GM06990 (cell line): Measurements from ENCODE around the gene CCDC187.

Experiments used
- DNase-seq: peaks from one replicate; pipeline ENCODE4 v3.0.0-alpha.2; 2011; ENCODE audit not compliant: insufficient read length; ENCODE audit errors: extremely low read depth
- H3K27me3 ChIP-seq: replicated peaks from 2 replicates; pipeline ENCODE4 v1.6.0; 2011; ENCODE audit warnings: low read length; ENCODE audit not compliant: control insufficient read depth, insufficient read depth
- H3K36me3 ChIP-seq: 2 replicates; pipeline ENCODE4 v1.5.1; 2011; ENCODE audit warnings: low read length; ENCODE audit not compliant: control insufficient read depth, insufficient read depth
- H3K4me3 ChIP-seq: replicated peaks from 2 replicates; pipeline ENCODE4 v1.5.1; 2011; ENCODE audit warnings: low read depth, mild to moderate bottlenecking, control low read depth, low read length
- CTCF ChIP-seq: IDR thresholded peaks from 2 replicates; pipeline ENCODE4 v1.5.1; 2011; ENCODE audit warnings: low read length, control low read depth, mild to moderate bottlenecking, inconsistent platforms; ENCODE audit not compliant: insufficient read depth, poor library complexity, severe bottlenecking

CCDC187 gene

GRCh38 chr9:136327304-136327974 lies 23.5 kb upstream of the CCDC187 start, which contains the start of gene GPSM1:
Gene GPSM1 (plus strand): TSS chr9:136327539. CDS start chr9:136327696, 157 bp downstream.
- peaks cover 3% of the 10 kb centered on the region for H3K27me3 ChIP-seq
- DNase-seq: no peak
- H3K36me3 ChIP-seq: no peaks in the 10 kb centered on the region
- H3K4me3 ChIP-seq: no peak within 1 kb of the TSS
- no peak for TF ChIP-seq CTCF

- Histone ChIP-seq H3K4me3 (no peak overlapping the region), H3K36me3 (no peaks in the 10 kb centered on the region), H3K27me3 (peaks cover 3% of the 10 kb centered on the region)
- no peak for DNase-seq
- no peak for TF ChIP-seq CTCF
Observed at GRCh38 chr9:136326761-136327303, 22.9 kb upstream of the CCDC187 start.

GRCh38 chr9:136326061-136326760 lies 22.3 kb upstream of the CCDC187 start:
- no peak for TF ChIP-seq CTCF
- no peaks in the 10 kb centered on the region for H3K36me3 ChIP-seq
- peaks cover 3% of the 10 kb centered on the region for H3K27me3 ChIP-seq
- DNase-seq: no peak
- H3K4me3 ChIP-seq: no peak overlapping the region

GRCh38 chr9:136325358-136325757 lies 21.5 kb upstream of the CCDC187 start:
- Histone ChIP-seq H3K36me3 (no peaks in the 10 kb centered on the region), H3K4me3 (no peak overlapping the region), H3K27me3 (peaks cover 3% of the 10 kb centered on the region)
- TF ChIP-seq CTCF: no peak
- no peak for DNase-seq

GRCh38 chr9:136324501-136325300 lies 20.8 kb upstream of the CCDC187 start:
- H3K36me3 ChIP-seq: no peaks in the 10 kb centered on the region
- no peak for TF ChIP-seq CTCF
- peaks cover 3% of the 10 kb centered on the region for H3K27me3 ChIP-seq
- no peak for DNase-seq
- no peak overlapping the region for H3K4me3 ChIP-seq
